ENCODE data around the gene INO80C. TPM values are rescaled to one million over a fixed set of nuclear protein-coding genes. Genes with fewer than 3 reads are reported as not detected.

Gene INO80C
- total RNA-seq, 1 donor = 11.5 TPM

DNA sequence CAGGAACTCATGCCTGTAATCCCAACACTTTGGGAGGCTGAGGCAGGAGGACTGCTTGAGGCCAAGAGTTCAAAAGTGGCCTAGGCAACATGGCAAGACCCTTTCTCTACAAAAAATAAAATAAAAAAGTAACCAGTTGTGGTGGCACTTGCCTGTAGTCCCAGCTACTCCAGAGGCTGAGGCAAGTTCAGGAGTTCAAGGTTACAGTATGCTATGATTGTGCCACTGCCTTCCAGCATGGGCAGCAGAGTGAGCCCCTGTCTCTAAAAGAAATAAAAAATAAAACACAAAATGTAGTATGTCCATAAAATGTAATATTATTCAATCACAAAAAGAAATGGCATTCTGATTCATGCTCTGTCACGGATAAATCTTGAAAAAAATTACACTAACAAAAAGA, 11.9 kb downstream of the INO80C start:
- no peaks in the 10 kb centered on the region for H3K9me3 ChIP-seq (ENCODE audit: low read depth, low read length)
- peaks cover 11% of the 10 kb centered on the region for H3K4me1 ChIP-seq (ENCODE audit: insufficient read depth, low read length)
- no peak overlapping the region for H3K4me3 ChIP-seq (ENCODE audit: low read length)
- H3K27me3 ChIP-seq (ENCODE audit: insufficient read depth, low read length) = no peaks in the 10 kb centered on the region

GRCh38 chr18:35484034-35484433, 13.7 kb downstream of the INO80C start:
- Histone ChIP-seq H3K4me1 (ENCODE audit: insufficient read depth, low read length) (peaks cover 10% of the 10 kb centered on the region), H3K4me3 (ENCODE audit: low read length) (no peak overlapping the region), H3K9me3 (ENCODE audit: low read depth, low read length) (no peaks in the 10 kb centered on the region), H3K27me3 (ENCODE audit: insufficient read depth, low read length) (no peaks in the 10 kb centered on the region)

DNA sequence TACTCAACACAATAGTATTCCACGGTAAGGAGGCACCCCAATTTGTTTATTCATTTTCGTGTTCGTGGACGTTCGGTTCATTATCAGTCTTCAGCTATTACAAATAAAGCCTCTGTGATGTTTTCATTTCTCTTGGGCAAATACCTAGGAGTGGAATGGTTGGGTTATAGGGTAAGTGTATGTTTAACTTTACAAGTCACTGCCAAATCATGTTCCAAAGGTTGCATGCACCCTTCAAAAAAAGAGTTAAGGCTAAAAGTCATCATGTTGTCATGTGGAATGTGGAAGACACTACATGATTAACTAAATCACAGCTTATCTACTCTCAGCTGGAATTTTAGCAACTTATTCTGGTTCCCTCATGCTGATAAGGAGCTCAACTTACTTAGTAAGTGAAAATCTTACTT, 15.8 kb downstream of the INO80C start:
- Histone ChIP-seq H3K4me1 (ENCODE audit: insufficient read depth, low read length) (peaks cover 23% of the 10 kb centered on the region), H3K4me3 (ENCODE audit: low read length) (no peak overlapping the region), H3K27me3 (ENCODE audit: insufficient read depth, low read length) (no peaks in the 10 kb centered on the region), H3K9me3 (ENCODE audit: low read depth, low read length) (no peaks in the 10 kb centered on the region)

DNA sequence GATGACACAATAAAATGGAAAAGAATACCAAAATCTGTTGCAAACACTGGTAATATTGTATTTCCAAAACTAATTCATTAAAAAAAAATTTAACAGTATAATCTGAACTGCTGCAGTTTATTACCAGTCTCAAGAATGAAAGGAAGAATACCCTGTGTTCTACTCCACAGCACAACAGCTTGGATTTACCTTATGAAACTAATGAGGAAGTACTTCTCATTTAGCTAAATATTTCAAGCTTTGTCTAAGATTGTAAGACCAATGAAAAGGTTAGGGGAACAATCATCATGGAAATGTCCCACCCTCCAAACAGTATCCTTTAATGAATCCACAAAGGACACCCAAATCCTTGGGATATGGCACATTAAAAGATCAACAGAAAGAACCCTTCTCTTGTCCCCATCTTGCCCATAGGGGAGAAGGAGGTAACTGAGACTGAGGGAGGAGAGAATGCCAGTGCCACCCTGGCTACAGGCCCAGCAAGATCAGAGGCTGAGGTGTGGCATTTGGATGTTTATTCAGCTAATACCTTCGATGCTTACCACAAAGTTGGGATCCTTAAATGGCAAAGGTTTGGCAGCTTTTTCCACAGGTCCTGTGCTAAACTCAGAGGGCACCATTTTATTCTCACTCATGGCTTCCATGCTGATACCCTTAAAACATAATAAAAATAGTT, 17.7 kb downstream of the INO80C start:
- Histone ChIP-seq H3K4me1 (ENCODE audit: insufficient read depth, low read length) (peaks cover 19% of the 10 kb centered on the region), H3K27me3 (ENCODE audit: insufficient read depth, low read length) (no peaks in the 10 kb centered on the region), H3K9me3 (ENCODE audit: low read depth, low read length) (no peaks in the 10 kb centered on the region), H3K4me3 (ENCODE audit: low read length) (no peak overlapping the region)

GRCh38 chr18:35478520-35479435, 19.0 kb downstream of the INO80C start:
- Histone ChIP-seq H3K4me3 (ENCODE audit: low read length) (no peak overlapping the region), H3K4me1 (ENCODE audit: insufficient read depth, low read length) (peaks cover 19% of the 10 kb centered on the region)

GRCh38 chr18:35477974-35478373, 19.8 kb downstream of the INO80C start:
- no peaks in the 10 kb centered on the region for H3K27me3 ChIP-seq (ENCODE audit: insufficient read depth, low read length)
- H3K4me3 ChIP-seq (ENCODE audit: low read length) = no peak overlapping the region
- H3K4me1 ChIP-seq (ENCODE audit: insufficient read depth, low read length) = peaks cover 19% of the 10 kb centered on the region
- no peaks in the 10 kb centered on the region for H3K9me3 ChIP-seq (ENCODE audit: low read depth, low read length)

More at GRCh38 chr18:35478520-35479435, 19.0 kb downstream of the INO80C start:
- Histone ChIP-seq H3K27me3 (ENCODE audit: insufficient read depth, low read length) (no peaks in the 10 kb centered on the region), H3K9me3 (ENCODE audit: low read depth, low read length) (no peaks in the 10 kb centered on the region)

- H3K4me1 ChIP-seq (ENCODE audit: insufficient read depth, low read length) = peaks cover 15% of the 10 kb centered on the region
- H3K27me3 ChIP-seq (ENCODE audit: insufficient read depth, low read length) = no peaks in the 10 kb centered on the region
- H3K4me3 ChIP-seq (ENCODE audit: low read length) = no peak overlapping the region
Measured at GRCh38 chr18:35477497-35477896, 20.3 kb downstream of the INO80C start.

GRCh38 chr18:35474884-35475283, 22.9 kb downstream of the INO80C start:
- H3K4me1 ChIP-seq (ENCODE audit: insufficient read depth, low read length) = peaks cover 13% of the 10 kb centered on the region
- H3K27me3 ChIP-seq (ENCODE audit: insufficient read depth, low read length) = no peaks in the 10 kb centered on the region
- H3K9me3 ChIP-seq (ENCODE audit: low read depth, low read length) = no peaks in the 10 kb centered on the region
- no peak overlapping the region for H3K4me3 ChIP-seq (ENCODE audit: low read length)

More at GRCh38 chr18:35477497-35477896, 20.3 kb downstream of the INO80C start:
- no peaks in the 10 kb centered on the region for H3K9me3 ChIP-seq (ENCODE audit: low read depth, low read length)

GRCh38 chr18:35473562-35473961, 24.2 kb downstream of the INO80C start:
- Histone ChIP-seq H3K27me3 (ENCODE audit: insufficient read depth, low read length) (no peaks in the 10 kb centered on the region), H3K4me3 (ENCODE audit: low read length) (no peak overlapping the region), H3K9me3 (ENCODE audit: low read depth, low read length) (no peaks in the 10 kb centered on the region), H3K4me1 (ENCODE audit: insufficient read depth, low read length) (peaks cover 12% of the 10 kb centered on the region)

- Histone ChIP-seq H3K4me1 (ENCODE audit: insufficient read depth, low read length) (peaks cover 10% of the 10 kb centered on the region), H3K9me3 (ENCODE audit: low read depth, low read length) (no peaks in the 10 kb centered on the region), H3K27me3 (ENCODE audit: insufficient read depth, low read length) (no peaks in the 10 kb centered on the region), H3K4me3 (ENCODE audit: low read length) (no peak overlapping the region)
Measured at GRCh38 chr18:35470435-35470834, 27.3 kb downstream of the INO80C start.

GRCh38 chr18:35469725-35470124, 28.0 kb downstream of the INO80C start:
- Histone ChIP-seq H3K4me1 (ENCODE audit: insufficient read depth, low read length) (peaks cover 10% of the 10 kb centered on the region), H3K9me3 (ENCODE audit: low read depth, low read length) (no peaks in the 10 kb centered on the region), H3K4me3 (ENCODE audit: low read length) (no peak overlapping the region), H3K27me3 (ENCODE audit: insufficient read depth, low read length) (no peaks in the 10 kb centered on the region)

GRCh38 chr18:35468711-35469110, 29.0 kb downstream of the INO80C start:
- H3K4me3 ChIP-seq (ENCODE audit: low read length) = no peak overlapping the region
- H3K9me3 ChIP-seq (ENCODE audit: low read depth, low read length) = no peaks in the 10 kb centered on the region

GRCh38 chr18:35467624-35468016, 30.1 kb downstream of the INO80C start:
- Histone ChIP-seq H3K27me3 (ENCODE audit: insufficient read depth, low read length) (no peaks in the 10 kb centered on the region), H3K4me3 (ENCODE audit: low read length) (no peak overlapping the region), H3K4me1 (ENCODE audit: insufficient read depth, low read length) (peaks cover 10% of the 10 kb centered on the region), H3K9me3 (ENCODE audit: low read depth, low read length) (no peaks in the 10 kb centered on the region)

More at GRCh38 chr18:35468711-35469110, 29.0 kb downstream of the INO80C start:
- Histone ChIP-seq H3K4me1 (ENCODE audit: insufficient read depth, low read length) (peaks cover 10% of the 10 kb centered on the region), H3K27me3 (ENCODE audit: insufficient read depth, low read length) (no peaks in the 10 kb centered on the region)

DNA sequence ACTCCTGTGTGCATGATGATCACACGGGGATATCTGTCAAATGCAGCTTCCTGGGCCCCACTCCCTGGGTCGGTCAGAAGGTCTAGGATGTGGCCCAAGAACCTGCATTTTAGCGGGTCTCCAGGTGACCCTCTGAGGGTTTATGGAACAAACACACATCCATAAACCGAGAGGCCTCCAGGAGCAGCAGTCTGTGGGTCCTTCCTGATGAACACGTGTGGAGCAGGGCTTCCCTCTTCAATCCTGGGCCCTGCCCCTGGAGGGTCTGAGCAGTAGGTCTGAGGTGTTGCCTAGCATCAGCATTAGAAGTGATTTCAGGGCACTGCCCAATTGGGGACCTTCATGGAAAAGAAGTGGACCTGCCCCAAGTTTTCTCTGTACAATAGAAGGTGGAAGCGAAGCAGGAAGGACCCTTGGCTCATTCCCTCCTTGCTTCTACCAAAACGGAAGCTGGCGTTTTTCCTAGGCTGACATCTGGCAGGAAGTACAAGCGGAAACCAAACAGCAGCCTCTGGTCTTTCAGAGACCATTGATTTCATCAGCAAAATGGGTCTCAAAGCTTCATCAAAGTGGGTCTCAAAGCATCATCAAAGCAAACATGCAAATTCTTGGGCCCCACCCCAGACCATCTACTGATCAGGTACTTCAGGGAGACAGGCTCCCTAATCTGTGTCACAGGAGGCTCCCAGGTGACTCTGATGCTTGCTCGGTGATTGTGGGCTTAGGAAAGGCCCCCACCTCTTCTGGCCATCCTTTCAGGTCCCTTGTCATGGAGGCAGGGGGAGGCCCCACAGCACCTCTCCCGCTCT, 30.7 kb downstream of the INO80C start:
- no peak overlapping the region for H3K4me3 ChIP-seq (ENCODE audit: low read length)
- H3K4me1 ChIP-seq (ENCODE audit: insufficient read depth, low read length) = peaks cover 10% of the 10 kb centered on the region
- H3K27me3 ChIP-seq (ENCODE audit: insufficient read depth, low read length) = no peaks in the 10 kb centered on the region
- no peaks in the 10 kb centered on the region for H3K9me3 ChIP-seq (ENCODE audit: low read depth, low read length)

DNA sequence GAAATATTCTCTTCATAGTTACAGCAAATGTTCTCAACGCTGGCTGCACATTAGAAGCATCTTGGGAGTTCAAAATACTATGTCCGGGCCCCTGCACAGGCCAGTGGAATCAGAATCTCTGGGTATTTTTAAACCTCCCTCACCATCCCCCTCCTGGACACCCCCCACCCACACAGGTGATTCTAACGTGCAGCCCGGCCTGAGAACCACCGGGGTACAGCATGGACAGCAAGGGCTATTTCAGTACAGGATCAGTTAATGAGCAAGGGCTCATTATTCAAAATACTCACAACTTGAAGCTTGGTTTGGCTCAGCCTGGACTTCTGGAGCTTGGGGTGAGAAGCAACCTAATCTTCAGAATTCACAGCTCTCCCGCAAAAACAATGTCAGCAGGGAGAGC, 31.4 kb downstream of the INO80C start:
- Histone ChIP-seq H3K9me3 (ENCODE audit: low read depth, low read length) (no peaks in the 10 kb centered on the region), H3K27me3 (ENCODE audit: insufficient read depth, low read length) (no peaks in the 10 kb centered on the region)

More for the DNA sequence above, 31.4 kb downstream of the INO80C start:
- Histone ChIP-seq H3K4me1 (ENCODE audit: insufficient read depth, low read length) (peaks cover 10% of the 10 kb centered on the region), H3K4me3 (ENCODE audit: low read length) (no peak overlapping the region)
